Mucosa of descending colon (tissue), 3 donors: Measurements from ENCODE around the gene TNFAIP8. TPM values are rescaled to one million over a fixed set of nuclear protein-coding genes. Genes with fewer than 3 reads are reported as not detected.

ENCODE experiments used
- ATAC-seq: fragments of 200-7000 bp; cut with Tn5 transposase; one replicate; pipeline ENCODE4 v1.9.1; 2020; ENCODE audit warnings: mild to moderate bottlenecking, moderate library complexity
- DNase-seq, 3 donors: peaks; one replicate each; pipeline ENCODE4 v3.0.0-alpha.2; 2020
- H3K36me3 ChIP-seq: fragments of 200-600 bp; one replicate; pipeline ENCODE4 v1.8.0; 2021; ENCODE audit warnings: low read depth, mild to moderate bottlenecking
- H3K4me1 ChIP-seq: fragments of 200-600 bp; one replicate; pipeline ENCODE4 v1.8.0; 2021; ENCODE audit warnings: low read depth, mild to moderate bottlenecking
- H3K4me3 ChIP-seq: fragments of 200-600 bp; one replicate; pipeline ENCODE4 v1.8.0; 2021; ENCODE audit warnings: mild to moderate bottlenecking
- H3K9me3 ChIP-seq: fragments of 200-600 bp; one replicate; pipeline ENCODE4 v1.8.0; 2021; ENCODE audit warnings: mild to moderate bottlenecking
- intact Hi-C, 2 donors: fragments of 100-400 bp; cut with DNase I in 1 of 2; cut with micrococcal nuclease in 1 of 2; formaldehyde crosslinking; loops; one replicate each; pipeline versions ENCODE4 v1.11.0 to v1.11.1; 2022; cut with DNase I, micrococcal nuclease
- total RNA-seq, 3 donors: library from RNA; stranded (reverse); fragmentation: NEBNext Ultra II Directional in 2 of 3; extraction: Animal tissue kit (Norgen Biotek cat#: 25700) in 2 of 3; gene quantifications; one replicate each; pipeline versions ENCODE4 v1.2.1 to v1.2.4, GENCODE V29; 2021 to 2023
- TF ChIP-seq, protein P1 (sequence below): fragments of 200-600 bp; IDR thresholded peaks from one replicate; pipeline ENCODE4 v1.8.0; 2022; ENCODE audit warnings: antibody characterized with exemption, mild to moderate bottlenecking
- donor health status: DM: no; HTN: no; CAD: no; lungs with moderate emphysema.
- donor health status: DM: no; HTN: no; CAD: no.
- donor health status: DM: no; HTN: yes; CAD: no.

TNFAIP8 gene
- total RNA-seq, 3 donors from 2014 or later, result 8.7 to 15.7 (median 12.3) TPM

DNA sequence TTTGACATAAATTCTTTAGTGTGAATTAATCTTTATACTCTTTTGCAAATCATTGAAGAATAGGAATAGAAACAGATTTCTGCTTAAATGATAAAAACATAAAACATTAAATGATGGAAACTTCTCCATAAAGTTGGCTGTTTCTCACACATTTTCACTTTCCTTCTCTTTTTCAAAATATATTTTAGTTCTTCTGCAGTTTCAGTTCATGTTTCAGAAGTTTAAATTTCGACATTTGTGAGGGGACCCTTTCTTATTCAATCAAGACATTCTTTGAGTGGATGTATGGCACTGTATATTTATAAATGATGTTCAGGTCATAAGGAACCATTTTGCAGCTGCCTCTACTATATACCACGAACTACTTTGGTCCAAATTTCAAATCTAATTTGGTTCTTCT, 34.6 kb downstream of the TNFAIP8 start:
- no peaks in the 10 kb centered on the region for H3K36me3 ChIP-seq
- TF ChIP-seq, protein P1, sequence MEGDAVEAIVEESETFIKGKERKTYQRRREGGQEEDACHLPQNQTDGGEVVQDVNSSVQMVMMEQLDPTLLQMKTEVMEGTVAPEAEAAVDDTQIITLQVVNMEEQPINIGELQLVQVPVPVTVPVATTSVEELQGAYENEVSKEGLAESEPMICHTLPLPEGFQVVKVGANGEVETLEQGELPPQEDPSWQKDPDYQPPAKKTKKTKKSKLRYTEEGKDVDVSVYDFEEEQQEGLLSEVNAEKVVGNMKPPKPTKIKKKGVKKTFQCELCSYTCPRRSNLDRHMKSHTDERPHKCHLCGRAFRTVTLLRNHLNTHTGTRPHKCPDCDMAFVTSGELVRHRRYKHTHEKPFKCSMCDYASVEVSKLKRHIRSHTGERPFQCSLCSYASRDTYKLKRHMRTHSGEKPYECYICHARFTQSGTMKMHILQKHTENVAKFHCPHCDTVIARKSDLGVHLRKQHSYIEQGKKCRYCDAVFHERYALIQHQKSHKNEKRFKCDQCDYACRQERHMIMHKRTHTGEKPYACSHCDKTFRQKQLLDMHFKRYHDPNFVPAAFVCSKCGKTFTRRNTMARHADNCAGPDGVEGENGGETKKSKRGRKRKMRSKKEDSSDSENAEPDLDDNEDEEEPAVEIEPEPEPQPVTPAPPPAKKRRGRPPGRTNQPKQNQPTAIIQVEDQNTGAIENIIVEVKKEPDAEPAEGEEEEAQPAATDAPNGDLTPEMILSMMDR, result no peak
- H3K4me1 ChIP-seq, result no peaks in the 10 kb centered on the region
- intact Hi-C loops, result no loop called here
- H3K9me3 ChIP-seq, result no peaks in the 10 kb centered on the region
- no peak overlapping the region for H3K4me3 ChIP-seq
- ATAC-seq, result no peak
- no peak for DNase-seq

DNA sequence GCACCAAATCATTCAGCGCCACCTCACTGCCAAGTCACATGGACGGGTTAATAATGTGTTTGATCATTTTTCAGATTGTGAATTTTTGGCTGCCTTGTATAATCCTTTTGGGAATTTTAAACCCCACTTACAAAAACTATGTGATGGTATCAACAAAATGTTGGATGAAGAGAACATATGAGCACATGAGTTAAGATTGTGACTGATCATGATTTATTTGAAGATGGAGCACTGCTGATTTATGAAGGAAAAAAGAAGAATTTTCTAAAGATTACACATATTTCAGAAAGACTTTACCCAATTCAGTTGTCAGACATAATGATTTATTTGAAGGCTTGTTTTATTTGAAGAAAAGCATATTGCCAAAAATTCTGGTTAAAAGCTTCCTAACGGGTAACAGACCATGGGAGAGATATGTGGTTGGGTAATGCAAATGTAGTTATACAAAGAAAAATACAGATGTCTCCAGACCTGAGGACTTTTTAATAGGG, 37.4 kb downstream of the TNFAIP8 start:
- no peaks in the 10 kb centered on the region for H3K4me1 ChIP-seq
- TF ChIP-seq, protein P1, result no peak
- DNase-seq (no peak), ATAC-seq (no peak)
- H3K4me3 ChIP-seq, result no peak overlapping the region
- H3K36me3 ChIP-seq, result no peaks in the 10 kb centered on the region
- intact Hi-C loops, result no loop called here
- no peaks in the 10 kb centered on the region for H3K9me3 ChIP-seq

DNA sequence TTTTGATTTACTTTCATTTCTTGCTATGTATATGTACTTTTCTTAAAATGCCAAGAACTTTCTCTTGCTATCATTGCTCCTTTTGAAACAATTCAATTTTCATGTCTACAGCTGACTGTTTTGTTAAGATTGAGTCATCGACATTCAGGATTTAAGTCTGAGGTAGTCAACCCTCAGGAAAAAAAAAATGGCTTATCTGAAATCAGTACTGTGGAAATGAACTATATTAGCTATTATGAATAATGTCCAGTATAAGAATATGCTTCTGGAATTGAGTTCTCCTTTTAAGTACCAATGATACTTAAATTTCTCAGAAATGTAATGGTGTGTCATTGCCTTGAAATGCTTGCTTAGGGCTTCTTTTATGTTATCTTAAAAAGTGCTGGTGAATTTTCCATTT, 37.9 kb downstream of the TNFAIP8 start:
- no peaks in the 10 kb centered on the region for H3K36me3 ChIP-seq
- no peak overlapping the region for H3K4me3 ChIP-seq
- TF ChIP-seq, protein P1, result no peak
- H3K4me1 ChIP-seq, result no peaks in the 10 kb centered on the region
- no peaks in the 10 kb centered on the region for H3K9me3 ChIP-seq
- DNase-seq, result no peak
- no peak for ATAC-seq
- intact Hi-C loops, result no loop called here

DNA sequence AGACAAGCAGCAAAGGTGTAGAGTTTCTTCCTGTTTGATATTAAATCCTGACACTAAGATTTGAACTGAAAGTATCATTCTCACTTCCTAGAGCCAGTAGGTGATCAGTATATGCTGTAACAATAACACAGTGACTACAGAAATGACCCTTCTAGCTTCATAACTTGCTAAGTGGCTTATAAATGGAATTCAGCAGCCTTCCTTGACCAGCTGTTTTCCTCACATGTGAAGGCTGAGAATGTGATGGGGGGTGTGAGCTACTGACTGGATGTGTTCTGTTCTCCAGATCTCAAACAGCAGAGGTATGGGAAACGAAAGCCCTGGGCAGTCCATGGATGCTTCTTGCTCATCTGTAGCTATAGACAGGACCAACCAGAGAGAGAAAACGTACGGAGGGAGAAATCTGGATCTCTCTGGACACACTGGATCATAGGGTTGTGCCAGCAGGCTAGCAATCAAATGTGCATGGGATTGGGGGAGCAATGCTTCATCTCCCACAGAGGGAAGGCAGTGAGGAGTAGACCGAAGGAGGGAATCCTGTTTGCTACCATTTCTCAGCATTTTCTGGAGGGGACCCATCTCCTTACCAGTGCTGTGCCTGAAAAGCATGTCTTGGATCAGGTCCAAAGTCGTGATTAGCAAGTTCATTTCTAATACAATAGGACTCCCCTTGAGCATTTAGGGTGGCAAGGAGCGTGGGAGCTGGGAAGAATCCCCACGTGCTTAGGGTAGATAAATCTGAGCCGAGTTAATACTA, 39.4 kb downstream of the TNFAIP8 start:
- ATAC-seq, result no peak
- TF ChIP-seq, protein P1, result no peak
- H3K4me1 ChIP-seq, result peaks cover 1% of the 10 kb centered on the region
- no peaks in the 10 kb centered on the region for H3K9me3 ChIP-seq
- intact Hi-C loops, result no loop called here
- no peaks in the 10 kb centered on the region for H3K36me3 ChIP-seq
- H3K4me3 ChIP-seq, result no peak overlapping the region
- no peak for DNase-seq

DNA sequence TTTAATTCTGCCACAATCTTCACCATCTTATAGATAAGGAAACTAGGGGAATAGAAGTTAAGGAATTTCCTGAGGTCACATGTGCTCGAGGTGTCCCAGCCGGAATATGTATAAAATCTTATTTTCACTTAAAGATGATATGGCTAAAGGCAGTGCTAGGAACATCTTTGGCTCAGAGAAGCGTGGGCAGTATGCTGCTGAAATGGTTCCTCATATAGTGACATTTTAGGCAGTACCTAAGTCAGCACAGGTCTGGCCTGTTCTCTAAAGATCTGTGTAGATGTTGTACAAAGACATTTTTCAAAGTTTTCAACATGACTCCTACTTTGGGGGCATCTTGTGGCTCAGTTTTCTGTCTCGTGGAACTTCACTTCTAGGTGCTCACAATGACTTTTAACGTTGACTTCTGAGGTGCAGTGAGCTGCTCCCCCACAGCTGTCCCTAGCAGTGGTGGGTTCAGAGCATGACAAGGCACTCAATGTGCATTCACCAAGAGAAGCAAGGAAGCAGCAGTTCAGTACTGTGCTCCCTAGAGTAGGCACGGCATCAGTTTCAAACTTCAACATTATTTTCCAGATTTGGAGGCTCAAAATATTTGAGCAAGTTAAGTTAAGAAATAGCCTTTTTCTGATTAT, 40.3 kb downstream of the TNFAIP8 start:
- no peak for ATAC-seq
- TF ChIP-seq, protein P1, result no peak
- H3K9me3 ChIP-seq, result no peaks in the 10 kb centered on the region
- no peak for DNase-seq
- peaks cover 9% of the 10 kb centered on the region for H3K4me1 ChIP-seq
- intact Hi-C loops, result no loop called here
- H3K4me3 ChIP-seq, result no peak overlapping the region
- H3K36me3 ChIP-seq, result no peaks in the 10 kb centered on the region
